ENCODE data around the gene SORBS1.

- TF ChIP-seq GATA2 (IDR thresholded peaks at IDR 0.05; ENCODE audit: low read depth, low read length) (no peak), GATA3 (IDR thresholded peaks at IDR 0.05; ENCODE audit: low read depth, low read length) (no peak)
These were observed 282.8 kb downstream of the SORBS1 start for GRCh38 chr10:95278061-95278988.

All from SH-SY5Y (cell line).